DND-41 (cell line): Measurements from ENCODE around the gene KRT77.

Experiments
- EZH2 ChIP-seq: IDR thresholded peaks from 3 replicates; pipeline ENCODE4 v1.6.1; 2012; ENCODE audit warnings: borderline replicate concordance, low read depth, mild to moderate bottlenecking, moderate library complexity, low read length, inconsistent platforms; ENCODE audit not compliant: severe bottlenecking
- TF ChIP-seq, protein P1 (sequence below): IDR thresholded peaks from 2 replicates; pipeline ENCODE4 v1.5.1; 2012; ENCODE audit warnings: borderline replicate concordance, low read length, moderate library complexity, mild to moderate bottlenecking; ENCODE audit not compliant: poor library complexity, severe bottlenecking; ENCODE audit errors: extremely low read depth

DNA sequence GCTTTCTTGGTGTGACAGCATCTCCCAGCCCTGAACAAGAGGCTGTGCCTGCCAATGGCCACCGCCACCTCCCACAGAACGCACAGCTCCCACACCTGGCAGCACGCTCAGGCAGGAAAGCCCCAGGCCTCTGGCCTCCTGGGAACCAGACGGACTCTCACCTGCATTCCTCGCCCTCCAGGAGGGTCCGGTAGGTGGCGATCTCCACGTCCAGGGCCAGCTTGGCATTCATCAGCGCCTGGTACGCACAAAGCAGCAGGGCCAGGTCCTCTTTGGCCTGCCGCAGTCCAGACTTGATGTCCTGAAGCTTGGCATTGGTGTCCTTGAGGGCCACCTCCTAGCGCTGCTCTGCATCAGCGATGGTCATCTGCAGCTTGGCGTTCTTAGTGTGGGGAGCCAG, 12.1 kb upstream of the KRT77 start:
- TF ChIP-seq, protein P1, sequence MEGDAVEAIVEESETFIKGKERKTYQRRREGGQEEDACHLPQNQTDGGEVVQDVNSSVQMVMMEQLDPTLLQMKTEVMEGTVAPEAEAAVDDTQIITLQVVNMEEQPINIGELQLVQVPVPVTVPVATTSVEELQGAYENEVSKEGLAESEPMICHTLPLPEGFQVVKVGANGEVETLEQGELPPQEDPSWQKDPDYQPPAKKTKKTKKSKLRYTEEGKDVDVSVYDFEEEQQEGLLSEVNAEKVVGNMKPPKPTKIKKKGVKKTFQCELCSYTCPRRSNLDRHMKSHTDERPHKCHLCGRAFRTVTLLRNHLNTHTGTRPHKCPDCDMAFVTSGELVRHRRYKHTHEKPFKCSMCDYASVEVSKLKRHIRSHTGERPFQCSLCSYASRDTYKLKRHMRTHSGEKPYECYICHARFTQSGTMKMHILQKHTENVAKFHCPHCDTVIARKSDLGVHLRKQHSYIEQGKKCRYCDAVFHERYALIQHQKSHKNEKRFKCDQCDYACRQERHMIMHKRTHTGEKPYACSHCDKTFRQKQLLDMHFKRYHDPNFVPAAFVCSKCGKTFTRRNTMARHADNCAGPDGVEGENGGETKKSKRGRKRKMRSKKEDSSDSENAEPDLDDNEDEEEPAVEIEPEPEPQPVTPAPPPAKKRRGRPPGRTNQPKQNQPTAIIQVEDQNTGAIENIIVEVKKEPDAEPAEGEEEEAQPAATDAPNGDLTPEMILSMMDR, result no peak
- no peak for TF ChIP-seq EZH2
